Measurements from ENCODE around the gene ZBTB42.

Gene ZBTB42

DNA sequence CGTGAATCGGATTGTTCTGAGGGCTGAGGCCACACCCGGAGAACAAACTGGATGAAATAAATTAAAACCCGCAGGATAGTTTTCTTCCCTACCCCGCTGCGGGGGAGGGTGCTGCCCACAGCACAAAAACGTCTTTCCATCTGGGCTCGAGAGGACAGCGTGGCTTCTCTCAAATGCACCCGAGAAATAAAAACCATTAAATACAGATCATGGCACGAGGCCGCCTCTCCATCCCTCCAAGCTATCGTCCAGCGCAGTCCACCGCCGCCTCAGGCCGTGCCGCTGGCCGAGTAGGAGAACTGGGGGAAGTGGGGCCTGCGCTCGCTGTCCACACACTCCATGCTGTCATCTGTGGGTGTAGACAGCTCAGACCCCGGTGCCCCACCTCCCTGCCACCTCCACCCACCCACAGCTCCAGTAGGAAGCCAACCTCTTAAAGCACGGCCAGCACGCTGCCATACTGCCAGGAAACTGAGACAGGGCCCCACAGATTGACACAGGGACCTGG lies 30.8 kb upstream of the ZBTB42 start:
- no peak for DNase-seq

GRCh38 chr14:104770851-104771272 lies 30.0 kb upstream of the ZBTB42 start:
- DNase-seq = peak in 1 of 2 donors; percentile 14

GRCh38 chr14:104771374-104771773 lies 29.5 kb upstream of the ZBTB42 start:
- no peak for DNase-seq

DNA sequence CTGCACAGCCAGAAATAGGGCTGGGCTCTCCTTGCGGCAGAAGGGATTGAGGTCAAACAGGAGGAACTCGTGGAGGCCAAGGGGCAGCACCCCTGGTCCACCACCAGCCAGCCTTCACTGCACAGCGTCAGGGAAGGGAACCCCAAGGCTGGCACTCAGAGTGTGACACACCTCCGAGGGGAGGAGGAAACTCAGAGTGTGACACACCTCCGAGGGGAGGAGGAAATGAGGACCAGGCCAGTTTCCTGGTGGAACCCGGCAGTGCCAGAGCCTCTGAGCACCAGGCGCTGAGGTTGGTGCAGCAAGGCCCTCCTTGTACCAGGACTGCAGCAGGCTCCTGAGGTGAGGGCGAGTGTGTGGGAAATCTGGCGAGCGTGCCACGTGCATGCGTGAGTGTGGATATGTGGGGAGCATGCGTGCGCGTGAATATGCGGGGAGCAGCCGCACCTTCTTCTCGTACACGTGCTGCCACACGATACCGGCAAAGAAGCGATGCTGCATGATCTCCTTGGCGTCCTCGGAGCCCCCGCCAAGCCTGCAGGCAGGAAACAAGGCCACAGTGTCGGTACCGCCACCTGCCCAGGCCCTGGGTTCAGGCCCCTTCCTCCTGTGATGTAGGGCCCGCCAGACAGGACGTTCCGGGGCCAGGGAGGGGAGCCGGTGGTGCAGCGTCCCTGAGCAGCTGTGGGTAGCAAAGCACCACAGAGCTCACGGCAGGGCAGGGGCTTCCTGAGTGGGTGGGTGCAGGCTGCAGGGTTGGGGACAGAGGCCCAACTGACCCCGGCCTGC lies 28.8 kb upstream of the ZBTB42 start:
- no peak for DNase-seq

DNA sequence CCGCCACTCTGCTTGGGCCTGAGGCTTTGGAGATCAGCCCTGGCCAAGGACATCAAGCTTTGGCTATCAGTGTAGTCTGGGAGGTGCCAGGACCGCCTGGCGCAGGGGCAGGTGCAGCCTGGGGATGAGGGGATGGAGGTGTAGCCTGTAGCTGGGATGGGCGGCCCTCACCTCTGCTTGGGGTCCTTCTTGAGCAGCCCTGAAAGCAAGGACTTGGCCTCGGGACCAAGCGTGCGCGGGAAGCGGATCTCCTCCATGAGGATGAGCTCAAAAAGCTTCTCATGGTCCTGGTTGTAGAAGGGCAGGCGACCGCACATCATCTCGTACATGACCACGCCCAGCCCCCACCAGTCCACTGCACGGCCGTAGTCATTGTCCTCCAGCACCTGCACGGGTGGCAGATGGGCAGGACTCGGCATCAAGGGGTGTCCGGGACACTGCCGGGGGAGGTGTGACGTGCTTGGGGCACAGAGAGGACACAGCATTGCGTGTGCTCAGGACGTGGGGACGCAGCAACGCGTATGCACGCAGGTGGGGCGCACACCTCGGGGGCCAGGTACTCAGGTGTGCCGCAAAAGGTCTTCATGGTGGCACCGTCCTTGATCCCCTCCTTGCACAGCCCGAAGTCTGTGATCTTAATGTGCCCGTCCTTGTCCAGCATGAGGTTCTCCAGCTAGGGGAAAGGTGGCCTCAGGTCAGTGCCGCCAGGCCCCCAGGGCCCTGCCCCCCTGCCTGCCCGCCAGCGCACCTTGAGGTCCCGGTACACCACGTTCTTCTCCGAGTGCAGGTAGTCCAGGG lies 28.0 kb upstream of the ZBTB42 start:
- no peak for DNase-seq

DNA sequence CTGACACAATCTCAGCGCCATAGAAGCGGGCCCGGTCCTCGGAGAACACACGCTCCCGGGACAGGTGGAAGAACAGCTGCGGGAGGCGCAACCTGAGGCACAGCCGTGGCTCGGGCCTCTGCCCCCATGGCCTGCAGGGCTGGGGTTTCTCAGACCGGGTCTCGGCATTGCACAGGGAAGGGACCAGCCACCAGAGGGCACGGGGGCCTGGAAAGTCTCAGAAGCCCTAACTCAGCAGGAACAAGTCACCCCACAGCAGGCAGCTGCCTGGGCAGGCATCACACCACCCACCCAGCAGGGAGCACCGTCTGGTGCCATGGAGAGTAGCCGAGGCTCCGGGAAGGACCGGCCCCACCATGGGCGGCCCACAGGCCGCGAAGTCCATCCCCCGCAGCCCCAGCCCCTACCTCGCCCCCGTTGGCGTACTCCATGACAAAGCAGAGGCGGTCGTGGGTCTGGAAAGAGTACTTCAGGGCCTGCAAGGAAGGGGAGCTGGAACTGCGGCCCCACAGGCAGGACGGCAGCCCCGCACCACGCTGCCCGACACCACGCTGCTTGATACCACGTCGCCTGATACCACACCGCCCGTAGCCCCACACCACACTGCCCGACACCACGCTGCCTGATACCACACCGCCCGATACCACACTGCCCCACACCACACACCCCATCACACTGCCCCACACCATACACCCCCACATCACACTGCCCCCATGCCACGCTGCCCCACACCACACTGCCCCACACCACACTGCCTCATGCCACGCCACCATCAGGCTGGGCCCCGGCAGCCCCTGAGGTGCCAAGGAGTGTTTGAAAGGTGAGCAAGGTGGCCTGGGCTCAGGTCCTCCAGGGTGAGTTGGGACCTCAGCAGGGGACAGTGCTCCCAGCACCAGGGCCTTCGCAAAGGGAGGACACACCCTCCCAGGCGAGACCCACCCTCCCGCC lies 27.1 kb upstream of the ZBTB42 start:
- no peak for DNase-seq

DNA sequence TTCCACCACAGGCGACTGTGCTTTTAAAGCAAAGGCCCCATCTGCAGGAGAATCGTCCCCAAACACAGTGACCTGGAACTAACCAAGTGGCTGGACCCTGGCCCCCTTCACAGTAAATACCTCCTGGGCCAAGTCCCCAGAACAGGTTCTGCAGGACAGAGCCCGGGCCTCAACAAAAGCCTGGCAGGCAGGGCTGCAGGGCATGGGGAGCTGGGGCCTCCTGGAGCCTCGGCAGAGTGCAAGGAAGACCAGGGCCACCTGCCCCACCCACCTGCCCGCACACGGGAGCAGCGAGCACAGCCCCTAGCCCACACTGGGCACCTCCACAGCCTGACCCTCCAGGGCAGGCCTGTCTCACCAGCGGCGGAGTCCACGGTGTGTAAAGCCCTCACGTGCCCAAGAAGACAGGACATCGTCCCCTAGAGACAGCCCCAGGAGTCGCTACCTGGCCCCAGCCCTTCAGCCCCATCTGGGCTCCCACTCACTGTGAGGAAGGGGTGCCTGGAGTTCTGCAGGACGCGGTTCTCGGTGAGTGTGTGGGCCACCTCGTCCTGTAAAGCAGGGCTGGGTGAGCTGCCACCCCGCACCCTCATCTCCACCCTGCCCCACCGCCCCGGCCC lies 26.3 kb upstream of the ZBTB42 start:
- no peak for DNase-seq

DNA sequence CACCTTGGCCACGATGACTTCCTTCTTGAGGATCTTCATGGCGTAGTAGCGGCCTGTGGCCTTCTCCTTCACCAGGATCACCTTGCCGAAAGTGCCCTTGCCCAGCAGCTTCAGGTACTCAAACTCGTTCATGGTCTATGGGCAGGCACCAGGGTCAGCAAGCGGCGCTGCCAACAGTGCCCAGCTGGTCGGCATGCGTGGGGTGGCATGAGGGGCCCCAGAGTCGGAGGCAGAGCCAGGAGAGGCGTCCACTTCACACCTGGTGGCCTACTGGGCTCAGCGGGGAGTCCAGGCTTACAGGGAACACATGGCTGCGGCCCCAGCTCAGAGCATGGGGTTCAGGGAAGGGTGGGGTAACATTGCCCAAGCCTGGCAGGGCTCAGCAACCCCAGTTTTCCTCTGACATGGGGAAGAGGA lies 25.8 kb upstream of the ZBTB42 start:
- DNase-seq = no peak

DNA sequence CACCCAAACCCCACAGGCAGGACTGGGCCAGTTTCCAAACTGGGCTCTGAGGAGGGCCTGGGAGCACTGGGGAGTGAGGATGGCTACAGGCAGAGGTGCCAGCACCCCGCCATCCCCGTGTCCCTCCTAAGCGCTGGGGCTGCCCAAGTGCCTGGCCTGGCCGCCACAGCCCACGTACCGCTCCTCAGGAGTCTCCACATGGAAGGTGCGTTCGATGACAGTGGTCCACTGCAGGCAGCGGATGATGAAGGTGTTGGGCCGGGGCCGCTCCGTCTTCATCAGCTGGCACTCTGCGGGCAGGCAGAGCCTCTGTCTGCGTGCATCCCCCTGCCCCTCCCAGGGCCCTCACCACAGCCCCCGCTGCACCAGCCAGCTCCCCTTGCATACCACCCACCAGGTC lies 24.4 kb upstream of the ZBTB42 start:
- no peak for DNase-seq

- no peak for DNase-seq
Measured at GRCh38 chr14:104776961-104777807, 23.7 kb upstream of the ZBTB42 start.

- no peak for DNase-seq
Measured at GRCh38 chr14:104777808-104778249, 23.1 kb upstream of the ZBTB42 start.

GRCh38 chr14:104778694-104779331 lies 22.1 kb upstream of the ZBTB42 start:
- no peak for DNase-seq

DNA sequence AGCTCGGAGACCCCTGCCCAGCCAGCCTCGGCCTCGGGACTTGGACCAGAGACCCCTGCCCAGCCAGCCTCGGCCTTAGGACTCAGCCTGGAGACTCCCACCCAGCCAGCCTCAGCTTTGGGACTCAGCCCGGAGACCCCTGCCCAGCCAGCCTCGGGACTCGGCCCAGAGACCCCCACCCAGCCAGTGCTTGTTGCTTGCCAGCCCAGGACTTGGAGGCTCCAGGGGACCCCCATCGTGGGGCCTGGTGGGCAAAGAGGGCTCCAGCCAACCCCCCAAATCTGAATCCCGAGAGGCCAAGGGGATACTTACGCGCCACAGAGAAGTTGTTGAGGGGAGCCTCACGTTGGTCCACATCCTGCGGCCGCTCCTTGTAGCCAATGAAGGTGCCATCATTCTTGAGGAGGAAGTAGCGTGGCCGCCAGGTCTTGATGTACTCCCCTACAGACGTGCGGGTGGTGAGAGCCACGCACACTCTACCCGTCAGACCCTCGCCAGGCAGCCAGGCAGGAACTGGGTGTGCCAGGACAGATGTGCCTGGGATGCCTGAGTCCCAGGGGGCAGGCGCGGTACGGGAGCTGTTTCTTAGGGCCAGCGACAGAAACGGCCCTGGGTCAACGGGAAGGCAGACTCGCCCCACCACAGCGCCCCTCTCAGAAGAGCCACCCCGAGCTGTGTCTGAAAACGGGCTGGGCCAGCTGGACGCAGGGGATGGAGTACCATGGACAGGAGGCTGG lies 21.0 kb upstream of the ZBTB42 start:
- DNase-seq = no peak

DNA sequence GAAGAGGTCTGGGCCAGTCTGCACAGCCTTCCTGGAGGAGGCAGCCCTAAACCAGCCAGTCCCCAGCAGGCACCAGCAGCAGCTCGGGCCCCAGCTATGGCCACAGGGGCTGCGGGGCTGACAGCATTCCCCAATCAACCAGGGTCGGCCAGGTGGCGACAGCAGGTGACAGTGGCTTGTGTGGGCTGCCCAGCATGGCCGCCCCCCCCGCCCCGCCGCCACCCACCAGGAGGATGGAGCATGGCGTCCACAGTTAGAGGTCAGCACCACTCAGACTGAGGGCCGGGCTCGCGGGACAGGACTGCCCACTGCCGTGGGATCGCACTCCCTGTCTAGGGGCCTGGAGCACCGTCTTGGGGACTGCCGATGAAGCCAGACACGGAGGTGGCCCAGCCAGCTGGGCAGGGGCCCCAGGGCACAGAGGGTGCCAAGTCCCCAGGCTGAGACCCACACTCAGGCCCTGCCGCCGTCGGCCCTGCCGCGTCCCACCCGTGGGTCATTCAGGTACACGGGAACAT lies 20.3 kb upstream of the ZBTB42 start:
- DNase-seq = no peak

DNA sequence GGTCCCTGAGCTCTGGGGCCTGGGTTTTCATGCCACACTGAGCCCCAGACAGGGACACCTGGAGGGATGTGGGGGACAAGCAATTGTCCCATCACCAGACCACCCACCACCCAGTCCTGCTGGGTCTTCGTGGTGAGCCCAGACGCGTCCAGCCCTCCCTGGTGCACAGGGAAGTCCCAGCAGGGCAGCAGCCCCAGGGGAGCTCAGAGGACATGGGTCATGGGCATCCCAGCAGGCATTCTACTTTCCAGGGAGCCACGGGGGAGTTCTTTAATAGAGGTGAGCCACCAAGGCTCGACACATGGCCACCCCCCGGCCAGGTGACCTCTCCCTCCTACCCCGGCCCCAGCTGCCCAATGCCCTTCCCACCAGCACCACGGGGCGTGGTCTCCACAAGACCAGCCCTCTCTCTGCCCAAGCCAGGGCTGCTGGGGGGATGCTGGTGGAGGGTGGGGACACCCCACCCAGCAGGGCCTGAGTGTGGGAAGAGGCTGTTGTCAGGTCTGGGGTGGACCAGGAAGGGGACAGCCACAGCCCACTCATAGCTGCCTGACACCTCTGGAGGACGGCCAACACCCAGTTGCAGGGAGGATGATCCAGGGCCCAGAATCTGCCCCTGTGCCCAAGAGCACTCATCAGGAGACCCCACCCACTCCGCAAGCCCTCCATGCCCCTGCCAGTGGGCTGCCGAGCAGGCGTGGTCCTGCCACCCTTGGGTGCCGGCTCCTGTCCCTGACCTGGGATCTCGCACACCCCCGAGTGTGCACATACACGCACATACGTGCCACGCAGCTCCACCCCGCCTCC lies 19.4 kb upstream of the ZBTB42 start:
- no peak for DNase-seq

- DNase-seq = no peak
Measured at GRCh38 chr14:104782086-104782807, 18.7 kb upstream of the ZBTB42 start.

DNA sequence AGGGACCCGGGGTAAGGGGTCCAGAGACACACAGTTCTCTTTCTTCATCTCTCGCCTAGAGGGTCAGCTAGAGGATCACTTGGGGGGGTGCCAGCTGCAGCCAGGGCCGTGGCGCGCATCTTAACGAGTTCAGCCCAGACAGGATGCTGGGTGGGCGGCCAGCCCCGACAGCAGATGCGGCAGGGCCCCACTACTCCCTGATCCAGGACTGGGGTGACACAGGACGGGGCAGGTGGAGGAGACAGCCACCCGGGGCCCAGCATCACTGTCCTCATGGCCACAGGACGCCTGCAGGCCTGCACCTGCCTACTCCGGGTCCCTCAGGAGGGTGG lies 18.1 kb upstream of the ZBTB42 start:
- no peak for DNase-seq

- no peak for DNase-seq
Measured at GRCh38 chr14:104783484-104784217, 17.2 kb upstream of the ZBTB42 start.

All from inflammatory macrophage treated with lipopolysaccharide for 1 hour (primary cell).